ENCODE results near the gene USE1. TPM values are rescaled to one million over a fixed set of nuclear protein-coding genes. Genes with fewer than 3 reads are reported as not detected.

USE1 gene
- polyA plus RNA-seq, 1 experiment: 21.1 TPM

DNA sequence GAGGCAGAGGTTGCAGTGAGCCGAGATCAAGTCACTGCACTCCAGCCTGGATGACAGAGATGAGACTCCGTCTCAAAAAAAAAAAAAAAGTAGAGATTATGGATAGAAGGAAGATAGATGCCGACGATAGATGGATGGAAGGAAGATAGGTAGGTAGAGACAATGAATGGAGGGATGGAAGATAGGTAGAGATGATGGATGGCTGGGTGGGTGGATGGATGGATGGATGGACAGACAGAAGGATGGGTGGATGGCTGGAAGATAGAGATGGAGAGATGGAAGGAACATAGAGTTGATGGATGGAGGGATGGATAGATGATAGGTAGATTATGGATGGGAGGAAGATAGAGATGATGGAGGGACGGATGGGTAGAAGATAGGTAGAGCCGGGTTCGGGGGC, 18.5 kb upstream of the USE1 start:
- H3K9me3 ChIP-seq (ENCODE audit: control insufficient read depth, insufficient read depth, low read length): no peaks in the 10 kb centered on the region; the same call in 1 of the 2 replicates
- DNase-seq (ENCODE audit: low read depth, low spot score): no peak
- ChIA-PET CTCF (no interaction called here), POLR2A (no interaction called here)
- no peak overlapping the region for H3K4me3 ChIP-seq (ENCODE audit: low read depth, low read length)
- TF ChIP-seq, protein P1, sequence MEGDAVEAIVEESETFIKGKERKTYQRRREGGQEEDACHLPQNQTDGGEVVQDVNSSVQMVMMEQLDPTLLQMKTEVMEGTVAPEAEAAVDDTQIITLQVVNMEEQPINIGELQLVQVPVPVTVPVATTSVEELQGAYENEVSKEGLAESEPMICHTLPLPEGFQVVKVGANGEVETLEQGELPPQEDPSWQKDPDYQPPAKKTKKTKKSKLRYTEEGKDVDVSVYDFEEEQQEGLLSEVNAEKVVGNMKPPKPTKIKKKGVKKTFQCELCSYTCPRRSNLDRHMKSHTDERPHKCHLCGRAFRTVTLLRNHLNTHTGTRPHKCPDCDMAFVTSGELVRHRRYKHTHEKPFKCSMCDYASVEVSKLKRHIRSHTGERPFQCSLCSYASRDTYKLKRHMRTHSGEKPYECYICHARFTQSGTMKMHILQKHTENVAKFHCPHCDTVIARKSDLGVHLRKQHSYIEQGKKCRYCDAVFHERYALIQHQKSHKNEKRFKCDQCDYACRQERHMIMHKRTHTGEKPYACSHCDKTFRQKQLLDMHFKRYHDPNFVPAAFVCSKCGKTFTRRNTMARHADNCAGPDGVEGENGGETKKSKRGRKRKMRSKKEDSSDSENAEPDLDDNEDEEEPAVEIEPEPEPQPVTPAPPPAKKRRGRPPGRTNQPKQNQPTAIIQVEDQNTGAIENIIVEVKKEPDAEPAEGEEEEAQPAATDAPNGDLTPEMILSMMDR (IDR thresholded peaks at IDR 0.05; ENCODE audit: low read depth, low read length): no peak
- no peaks in the 10 kb centered on the region for H3K27me3 ChIP-seq (ENCODE audit: control insufficient read depth, insufficient read depth, low read length)
- no peak overlapping the region for H3K27ac ChIP-seq (ENCODE audit: low read depth, low read length)

DNA sequence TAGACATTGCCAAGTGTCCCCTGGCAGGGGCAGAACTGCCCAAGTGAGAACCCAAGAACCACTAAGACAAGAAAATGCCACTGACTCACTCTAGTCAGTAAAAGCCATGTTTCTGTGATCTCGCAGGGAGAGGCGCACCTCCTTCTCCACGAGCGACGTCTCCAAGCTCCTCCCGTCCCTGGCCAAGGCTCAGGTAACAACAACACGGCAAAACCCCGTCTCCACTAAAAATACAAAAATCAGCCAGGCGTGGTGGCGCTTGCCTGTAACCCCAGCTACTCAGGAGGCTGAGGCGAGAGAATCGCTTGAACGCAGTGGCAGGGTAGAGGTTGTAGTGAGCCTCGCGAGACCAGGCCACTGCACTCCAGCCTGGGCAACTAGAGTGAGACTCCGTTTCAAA, 17.5 kb upstream of the USE1 start:
- Histone ChIP-seq H3K9me3 (ENCODE audit: control insufficient read depth, insufficient read depth, low read length) (no peaks in the 10 kb centered on the region; the same call in 1 of the 2 replicates), H3K4me3 (ENCODE audit: low read depth, low read length) (no peak overlapping the region), H3K27ac (ENCODE audit: low read depth, low read length) (no peak overlapping the region), H3K27me3 (ENCODE audit: control insufficient read depth, insufficient read depth, low read length) (no peaks in the 10 kb centered on the region)
- CTCF ChIA-PET: interaction anchor here (0.7 kb wide), 1 partner anchor 56 kb away, joined by 6 read pairs; no protein-coding TSS in a partner anchor
- TF ChIP-seq, protein P1 (IDR thresholded peaks at IDR 0.05; ENCODE audit: low read depth, low read length): no peak
- no peak for DNase-seq (ENCODE audit: low read depth, low spot score)
- POLR2A ChIA-PET: no interaction called here

DNA sequence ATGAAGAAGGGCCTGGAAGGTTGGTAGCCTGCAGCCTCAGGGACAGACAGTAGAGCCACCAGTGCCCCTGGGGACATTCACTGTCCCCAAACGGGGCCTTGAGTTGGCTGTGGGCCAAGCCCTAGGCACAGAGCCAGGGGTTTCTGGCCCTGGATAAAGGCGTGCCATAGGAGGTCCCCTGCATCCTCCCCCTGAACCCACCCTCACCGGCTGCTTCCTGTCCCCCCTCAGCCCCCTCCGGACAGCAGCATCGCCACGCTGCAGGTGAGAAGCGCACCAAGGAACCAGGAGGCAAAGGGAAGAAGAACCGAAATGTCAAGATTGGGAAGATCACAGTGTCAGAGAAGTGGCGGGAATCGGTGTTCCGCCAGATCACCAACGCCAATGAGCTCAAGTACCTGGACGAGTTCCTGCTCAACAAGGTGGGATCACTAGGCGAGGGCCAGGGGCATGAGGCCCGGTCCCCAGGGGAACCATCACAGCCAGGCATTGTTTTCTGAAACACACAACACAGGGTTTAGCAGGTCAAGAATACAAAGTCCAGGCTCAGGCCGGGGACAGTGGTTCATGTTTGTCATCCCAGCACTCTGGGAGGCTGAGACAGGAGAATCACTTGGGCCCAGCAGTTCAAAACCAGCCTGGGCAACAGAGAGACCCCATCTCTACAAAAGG, 14.6 kb upstream of the USE1 start:
- H3K27me3 ChIP-seq (ENCODE audit: control insufficient read depth, insufficient read depth, low read length): no peaks in the 10 kb centered on the region
- no peak for DNase-seq (ENCODE audit: low read depth, low spot score)
- ChIA-PET POLR2A (no interaction called here), CTCF (no interaction called here)
- no peak overlapping the region for H3K27ac ChIP-seq (ENCODE audit: low read depth, low read length)
- TF ChIP-seq, protein P1 (IDR thresholded peaks at IDR 0.05; ENCODE audit: low read depth, low read length): no peak
- H3K9me3 ChIP-seq (ENCODE audit: control insufficient read depth, insufficient read depth, low read length): no peaks in the 10 kb centered on the region; the same call in 1 of the 2 replicates
- no peak overlapping the region for H3K4me3 ChIP-seq (ENCODE audit: low read depth, low read length)

DNA sequence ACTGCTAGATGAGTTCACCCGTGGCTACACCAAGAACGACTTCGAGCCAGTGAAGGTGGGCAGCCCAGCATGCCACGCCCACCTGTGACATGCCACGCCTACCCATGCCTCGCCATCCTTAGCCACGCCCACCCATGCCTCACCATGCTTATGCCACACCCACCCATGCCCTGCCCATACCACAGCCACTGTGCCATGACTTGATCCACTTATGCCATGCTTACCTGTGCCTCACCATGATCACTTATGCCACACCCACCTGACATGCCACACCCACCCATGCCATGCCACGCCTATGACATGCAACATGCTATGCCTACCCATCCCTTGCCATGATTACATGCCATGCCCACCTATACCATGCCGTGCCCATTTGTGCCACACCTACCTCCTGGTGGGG, 12.9 kb upstream of the USE1 start:
- Histone ChIP-seq H3K9me3 (ENCODE audit: control insufficient read depth, insufficient read depth, low read length) (peaks cover 9% of the 10 kb centered on the region; the same call in 1 of the 2 replicates), H3K27me3 (ENCODE audit: control insufficient read depth, insufficient read depth, low read length) (no peaks in the 10 kb centered on the region), H3K27ac (ENCODE audit: low read depth, low read length) (no peak overlapping the region), H3K4me3 (ENCODE audit: low read depth, low read length) (no peak overlapping the region)
- no peak for DNase-seq (ENCODE audit: low read depth, low spot score)
- ChIA-PET POLR2A (no interaction called here), CTCF (no interaction called here)
- TF ChIP-seq, protein P1 (IDR thresholded peaks at IDR 0.05; ENCODE audit: low read depth, low read length): no peak

DNA sequence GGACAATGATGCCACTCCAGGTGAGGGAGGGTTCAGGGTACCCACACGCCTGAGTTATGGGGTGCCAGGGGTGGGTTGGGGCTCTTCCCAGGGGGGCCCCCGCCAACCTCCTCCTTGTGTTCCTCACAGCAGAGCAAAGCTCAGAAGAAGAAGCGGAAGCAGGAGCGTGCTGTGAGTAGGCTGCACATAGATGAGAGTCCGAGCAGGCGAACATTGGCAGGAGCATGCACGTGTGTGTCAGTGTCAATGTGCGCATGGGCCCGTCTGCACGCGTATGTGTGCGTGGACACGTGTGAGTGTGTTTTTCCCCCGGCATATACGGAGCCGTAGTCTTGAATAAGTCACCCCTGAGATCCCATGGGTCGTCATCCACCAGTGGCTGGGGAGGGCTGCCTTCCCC, 12.4 kb upstream of the USE1 start:
- TF ChIP-seq, protein P1 (IDR thresholded peaks at IDR 0.05; ENCODE audit: low read depth, low read length): no peak
- CTCF ChIA-PET: no interaction called here
- DNase-seq (ENCODE audit: low read depth, low spot score): no peak
- Histone ChIP-seq H3K27ac (ENCODE audit: low read depth, low read length) (no peak overlapping the region), H3K4me3 (ENCODE audit: low read depth, low read length) (no peak overlapping the region), H3K9me3 (ENCODE audit: control insufficient read depth, insufficient read depth, low read length) (peaks cover 9% of the 10 kb centered on the region; the same call in 1 of the 2 replicates), H3K27me3 (ENCODE audit: control insufficient read depth, insufficient read depth, low read length) (no peaks in the 10 kb centered on the region)
- POLR2A ChIA-PET: interaction anchor here (0.7 kb wide), 1 partner anchor 32 kb away, joined by 3 read pairs; no protein-coding TSS in a partner anchor

All from AG04450 (cell line).